SU-DHL-6 (cell line): Measurements from ENCODE around the gene JAKMIP1.
"Not testable (repeated sequence)": the region's sequence is repeated elsewhere in the genome, so short reads cannot be mapped to it uniquely, and the experiment has no call there.

ENCODE experiments used
- H2AFZ ChIP-seq: fragments of 200-600 bp; sonication (generic); 2 replicates; pipeline ENCODE4 v1.6.1; 2014; ENCODE audit warnings: low read depth, mild to moderate bottlenecking, moderate library complexity, mixed read lengths, antibody characterized with exemption, low read length; ENCODE audit not compliant: severe bottlenecking
- H3F3A ChIP-seq: fragments of 200-600 bp; shearing (Covaris generic); 2 replicates; pipeline ENCODE4 v1.6.0; 2016; ENCODE audit warnings: antibody characterized with exemption, mild to moderate bottlenecking; ENCODE audit not compliant: insufficient read depth
- H3K27ac ChIP-seq: fragments of 200-600 bp; sonication (generic); 2 replicates; pipeline ENCODE4 v1.5.1; 2016; ENCODE audit warnings: low read depth, mild to moderate bottlenecking, low read length, moderate library complexity, mixed read lengths
- H3K27me3 ChIP-seq: fragments of 200-600 bp; sonication (generic), shearing (Covaris generic); 2 replicates; pipeline ENCODE4 v1.6.0; 2014; ENCODE audit warnings: mild to moderate bottlenecking, low read length
- H3K36me3 ChIP-seq: fragments of 200-600 bp; sonication (generic); 2 replicates; pipeline ENCODE4 v1.6.1; 2014; ENCODE audit warnings: mild to moderate bottlenecking, low read length, mixed read lengths
- H3K4me2 ChIP-seq: fragments of 300-600, 200-600 bp; shearing (Covaris generic), sonication (generic); 2 replicates; pipeline ENCODE4 v1.6.0; 2014; ENCODE audit warnings: low read length, low read depth, mild to moderate bottlenecking; ENCODE audit not compliant: poor library complexity, severe bottlenecking
- H3K4me3 ChIP-seq: fragments of 200-600 bp; sonication (generic); 2 replicates; pipeline ENCODE4 v1.5.1; 2014; ENCODE audit warnings: antibody characterized with exemption, low read length, mild to moderate bottlenecking, mixed read lengths; ENCODE audit not compliant: insufficient read depth, poor library complexity, severe bottlenecking
- H3K79me2 ChIP-seq: fragments of 200-600 bp; sonication (generic); 2 replicates; pipeline ENCODE4 v1.6.1; 2014; ENCODE audit warnings: mild to moderate bottlenecking, low read length, moderate library complexity; ENCODE audit not compliant: insufficient read depth
- H3K9ac ChIP-seq: fragments of 200-600 bp; sonication (generic); 2 replicates; pipeline ENCODE4 v1.7.0; 2014; ENCODE audit warnings: mild to moderate bottlenecking, low read length
- H3K9me2 ChIP-seq: fragments of 200-600 bp; sonication (generic); replicated peaks from 2 replicates; pipeline ENCODE4 v1.6.1; 2014; ENCODE audit warnings: low read length; ENCODE audit not compliant: insufficient read depth
- H3K9me3 ChIP-seq: fragments of 200-600 bp; sonication (generic); 2 replicates; pipeline ENCODE4 v1.6.1; 2014; ENCODE audit warnings: low read length, mixed read lengths; ENCODE audit not compliant: insufficient read depth
- H4K20me1 ChIP-seq: fragments of 200-600 bp; sonication (generic); 2 replicates; pipeline ENCODE4 v1.6.1; 2014; ENCODE audit warnings: low read depth, mild to moderate bottlenecking, antibody characterized with exemption, low read length, moderate library complexity, mixed read lengths
- EZH2phosphoT487 ChIP-seq: fragments of 200-600 bp; sonication (generic), shearing (Covaris generic); conservative IDR thresholded peaks from 2 replicates; pipeline ENCODE4 v1.6.1; 2018; ENCODE audit warnings: mild to moderate bottlenecking, antibody characterized with exemption, low read length, moderate library complexity, mixed read lengths
- TF ChIP-seq, protein P1 (sequence below): fragments of 200-600 bp; sonication (generic); IDR thresholded peaks from one replicate; pipeline ENCODE4 v1.5.1; 2017; ENCODE audit warnings: antibody characterized with exemption, mild to moderate bottlenecking, low read length, moderate library complexity; ENCODE audit not compliant: insufficient read depth, poor library complexity, severe bottlenecking

The JAKMIP1 gene

DNA sequence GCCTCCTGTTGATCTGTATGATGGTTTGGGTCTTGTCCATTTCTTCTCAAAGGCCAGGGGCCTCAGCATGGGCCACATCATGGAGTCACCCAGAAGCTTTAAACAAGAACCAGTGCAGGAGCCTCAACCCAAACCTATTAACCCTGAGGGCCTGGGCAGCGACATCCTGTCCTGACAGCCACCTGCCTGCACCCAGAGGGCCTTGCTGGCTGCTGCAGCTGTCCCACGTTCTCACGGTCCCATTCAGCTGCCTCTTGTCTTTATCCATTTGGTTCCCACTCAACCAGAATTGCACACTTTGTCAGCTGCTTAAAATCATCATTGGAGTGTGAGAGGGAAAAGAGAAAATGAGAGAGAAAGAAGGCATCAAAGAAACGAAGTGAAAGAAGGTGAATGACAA is 203.7 kb downstream of the JAKMIP1 start:
- H2AFZ ChIP-seq, result no peak overlapping the region
- no peak overlapping the region for H3K27ac ChIP-seq
- TF ChIP-seq, protein P1, sequence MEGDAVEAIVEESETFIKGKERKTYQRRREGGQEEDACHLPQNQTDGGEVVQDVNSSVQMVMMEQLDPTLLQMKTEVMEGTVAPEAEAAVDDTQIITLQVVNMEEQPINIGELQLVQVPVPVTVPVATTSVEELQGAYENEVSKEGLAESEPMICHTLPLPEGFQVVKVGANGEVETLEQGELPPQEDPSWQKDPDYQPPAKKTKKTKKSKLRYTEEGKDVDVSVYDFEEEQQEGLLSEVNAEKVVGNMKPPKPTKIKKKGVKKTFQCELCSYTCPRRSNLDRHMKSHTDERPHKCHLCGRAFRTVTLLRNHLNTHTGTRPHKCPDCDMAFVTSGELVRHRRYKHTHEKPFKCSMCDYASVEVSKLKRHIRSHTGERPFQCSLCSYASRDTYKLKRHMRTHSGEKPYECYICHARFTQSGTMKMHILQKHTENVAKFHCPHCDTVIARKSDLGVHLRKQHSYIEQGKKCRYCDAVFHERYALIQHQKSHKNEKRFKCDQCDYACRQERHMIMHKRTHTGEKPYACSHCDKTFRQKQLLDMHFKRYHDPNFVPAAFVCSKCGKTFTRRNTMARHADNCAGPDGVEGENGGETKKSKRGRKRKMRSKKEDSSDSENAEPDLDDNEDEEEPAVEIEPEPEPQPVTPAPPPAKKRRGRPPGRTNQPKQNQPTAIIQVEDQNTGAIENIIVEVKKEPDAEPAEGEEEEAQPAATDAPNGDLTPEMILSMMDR, result no peak
- no peak for TF ChIP-seq EZH2phosphoT487
- H4K20me1 ChIP-seq, result no peaks in the 10 kb centered on the region
- H3K27me3 ChIP-seq, result no peaks in the 10 kb centered on the region
- H3K4me3 ChIP-seq, result no peak overlapping the region
- no peaks in the 10 kb centered on the region for H3K9me3 ChIP-seq
- no peaks in the 10 kb centered on the region for H3F3A ChIP-seq
- H3K4me2 ChIP-seq, result no peak overlapping the region
- no peak overlapping the region for H3K9ac ChIP-seq
- H3K9me2 ChIP-seq, result no peaks in the 10 kb centered on the region
- H3K36me3 ChIP-seq, result no peaks in the 10 kb centered on the region
- H3K79me2 ChIP-seq, result no peaks in the 10 kb centered on the region

DNA sequence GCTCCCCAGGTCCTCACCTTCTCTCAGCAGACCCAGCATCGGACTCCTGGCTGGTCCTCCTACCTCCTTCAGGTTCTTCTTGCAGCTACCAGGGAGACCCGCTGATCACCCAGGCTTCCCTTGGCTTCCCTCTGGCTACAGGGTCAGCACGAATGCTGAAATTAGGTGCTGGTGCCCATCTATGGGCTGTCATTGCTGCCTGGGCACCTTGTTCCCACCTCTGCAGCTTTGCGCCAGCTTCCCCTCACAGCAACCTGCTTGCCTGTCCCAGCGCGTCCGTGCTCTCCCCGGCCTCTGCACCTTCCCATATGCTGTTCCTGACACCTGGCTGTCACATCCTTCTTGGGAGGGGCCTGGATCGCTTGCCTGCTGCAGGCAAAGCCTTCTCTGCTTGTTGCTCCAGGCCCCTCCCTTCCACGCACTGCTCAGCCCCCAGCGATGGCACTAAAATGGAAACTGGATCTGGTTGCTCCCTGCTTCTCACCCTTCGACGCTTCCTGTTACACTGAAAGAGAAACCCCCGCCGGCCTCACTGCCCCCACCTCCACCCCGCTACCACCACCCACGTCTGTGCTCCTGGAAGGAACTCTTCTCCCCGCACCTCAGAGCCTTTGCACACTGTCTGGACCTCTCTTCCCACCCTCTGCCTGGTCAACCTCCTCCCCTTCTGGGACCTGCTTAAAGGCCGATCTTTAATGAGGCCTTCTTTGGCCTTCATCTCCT is 204.3 kb downstream of the JAKMIP1 start:
- Histone ChIP-seq H3K9ac (no peak overlapping the region), H4K20me1 (no peaks in the 10 kb centered on the region), H3K4me2 (no peak overlapping the region), H2AFZ (no peak overlapping the region), H3K27ac (no peak overlapping the region), H3K4me3 (no peak overlapping the region), H3K27me3 (no peaks in the 10 kb centered on the region), H3K36me3 (no peaks in the 10 kb centered on the region), H3K9me3 (no peaks in the 10 kb centered on the region), H3K79me2 (no peaks in the 10 kb centered on the region), H3F3A (no peaks in the 10 kb centered on the region), H3K9me2 (no peaks in the 10 kb centered on the region)
- no peak for TF ChIP-seq EZH2phosphoT487
- TF ChIP-seq, protein P1, result no peak

DNA sequence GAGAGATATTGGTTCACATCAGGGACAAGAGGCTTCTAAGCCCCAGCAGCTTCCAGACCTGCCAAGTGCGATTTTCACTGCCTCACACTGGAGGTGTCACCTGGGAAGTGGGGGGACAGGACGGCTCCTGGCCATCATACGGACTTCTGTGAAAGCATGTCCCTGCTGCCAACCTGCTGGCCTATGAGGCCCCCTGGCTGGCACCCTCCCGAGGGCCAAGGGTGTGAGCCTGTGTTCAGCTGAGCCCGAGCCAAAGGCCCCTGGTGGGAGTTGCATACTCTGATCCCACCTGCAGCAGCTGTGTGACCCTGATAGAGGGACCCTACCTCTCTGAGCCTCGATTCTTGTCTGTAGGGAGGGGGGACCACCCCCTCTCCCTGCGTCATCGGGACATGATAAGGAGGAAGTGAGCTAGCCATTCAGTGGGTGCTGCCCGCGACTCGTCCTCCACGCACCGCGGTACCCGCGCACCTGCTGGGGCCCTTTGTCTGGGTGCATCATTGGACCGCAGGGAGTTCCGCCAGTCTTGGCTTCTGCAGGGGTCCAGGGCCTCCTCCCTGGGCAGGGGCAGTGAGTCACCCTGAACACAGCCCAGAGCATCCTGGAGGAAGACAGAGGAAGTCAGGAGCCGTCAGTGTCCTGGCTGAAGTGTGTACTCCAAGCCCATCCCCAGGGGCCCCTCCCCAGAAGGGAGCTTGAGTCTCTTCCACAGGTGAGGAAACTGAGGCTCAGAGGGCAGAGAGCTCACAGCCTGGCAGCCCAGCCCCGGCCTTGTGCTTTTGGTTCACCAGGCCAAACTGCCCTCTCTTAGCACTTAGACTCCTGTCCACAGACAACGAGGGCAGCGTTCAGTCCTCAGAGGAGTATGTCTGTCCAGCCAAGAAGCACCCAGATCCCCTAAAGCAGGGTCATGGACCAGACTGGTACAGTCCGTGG is 206.2 kb downstream of the JAKMIP1 start:
- no peak overlapping the region for H3K27ac ChIP-seq
- no peaks in the 10 kb centered on the region for H3K79me2 ChIP-seq
- no peak overlapping the region for H3K4me2 ChIP-seq
- TF ChIP-seq EZH2phosphoT487, result no peak
- TF ChIP-seq, protein P1, result no peak
- no peaks in the 10 kb centered on the region for H3K9me3 ChIP-seq
- no peaks in the 10 kb centered on the region for H3K9me2 ChIP-seq
- no peaks in the 10 kb centered on the region for H3K27me3 ChIP-seq
- H3K4me3 ChIP-seq, result no peak overlapping the region
- H3K36me3 ChIP-seq, result no peaks in the 10 kb centered on the region
- no peaks in the 10 kb centered on the region for H4K20me1 ChIP-seq
- H3F3A ChIP-seq, result no peaks in the 10 kb centered on the region
- no peak overlapping the region for H3K9ac ChIP-seq
- H2AFZ ChIP-seq, result no peak overlapping the region

DNA sequence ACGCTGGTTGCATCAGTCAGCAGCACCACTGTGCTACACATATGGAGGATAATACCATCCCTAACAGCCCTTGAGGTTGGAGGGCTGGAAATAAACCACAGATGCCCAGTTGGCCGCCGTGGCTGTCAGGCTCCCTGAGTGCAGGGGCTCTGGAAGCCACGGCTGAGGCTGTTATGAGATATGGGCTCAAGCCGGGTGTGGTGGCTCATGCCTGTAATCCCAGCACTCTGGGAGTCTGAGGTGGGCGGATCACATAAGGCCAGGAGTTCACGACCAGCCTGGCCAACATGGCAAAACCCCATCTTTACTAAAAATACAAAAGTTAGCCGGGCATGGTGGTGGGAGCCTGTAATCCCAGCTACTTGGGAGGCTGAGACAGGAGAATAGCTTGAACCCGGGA is 207.0 kb downstream of the JAKMIP1 start:
- not testable (repeated sequence) for H3K4me2 ChIP-seq, H3K9me3 ChIP-seq, H3K4me3 ChIP-seq, H4K20me1 ChIP-seq, H3K27ac ChIP-seq, H2AFZ ChIP-seq, H3K36me3 ChIP-seq, H3K9ac ChIP-seq, H3F3A ChIP-seq, H3K79me2 ChIP-seq, H3K9me2 ChIP-seq, H3K27me3 ChIP-seq
